Central memory CD4-positive, alpha-beta T cell (primary cell): ENCODE measurements around the gene MYL12B.

Source experiments
- DNase-seq: peaks from one replicate; pipeline ENCODE4 v3.0.0; 2022

Gene MYL12B

GRCh38 chr18:3236470-3236869, 25.5 kb upstream of the MYL12B start:
- DNase-seq = no peak

- DNase-seq = no peak
Observed at GRCh38 chr18:3238742-3239141, 23.2 kb upstream of the MYL12B start.

- DNase-seq = no peak
Observed at GRCh38 chr18:3245185-3245564, 16.8 kb upstream of the MYL12B start.

DNA sequence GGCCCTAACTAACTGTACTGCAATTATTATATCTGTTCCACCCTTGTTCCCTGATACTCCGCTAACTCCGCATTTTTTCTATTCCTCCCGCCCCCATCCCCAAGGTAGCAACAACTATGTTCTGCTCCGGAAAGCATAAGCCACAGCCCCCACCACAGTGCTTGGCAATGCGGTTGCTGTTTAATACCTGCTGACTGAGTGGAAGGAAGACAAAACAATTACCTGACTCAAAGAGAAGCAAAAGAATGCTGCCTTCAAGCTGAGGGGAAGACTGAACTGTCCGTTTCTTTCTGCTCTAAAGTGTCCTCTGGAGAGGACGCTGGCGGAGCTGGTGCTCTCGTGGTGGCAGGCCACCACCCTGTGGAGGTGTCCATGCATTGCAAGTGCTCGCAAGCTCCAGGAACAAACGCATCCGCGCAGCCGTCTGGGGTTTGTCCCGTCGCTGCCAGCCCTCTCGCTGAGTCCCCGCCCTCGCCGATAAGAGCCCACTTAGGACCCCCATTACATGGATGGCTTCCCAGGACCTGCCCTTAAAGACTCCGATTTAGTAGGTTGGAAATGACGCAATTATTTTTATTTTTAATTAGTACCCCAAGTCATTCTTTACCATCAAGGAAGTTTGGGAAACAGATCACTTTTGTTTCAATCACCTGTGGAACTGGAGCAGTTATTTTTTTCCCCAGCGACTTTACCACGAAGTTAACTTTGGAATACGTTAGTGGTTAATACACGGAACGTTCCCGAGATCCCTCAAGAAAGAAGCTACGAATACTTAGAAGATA, 15.9 kb upstream of the MYL12B start:
- peak; percentile 69 for DNase-seq

DNA sequence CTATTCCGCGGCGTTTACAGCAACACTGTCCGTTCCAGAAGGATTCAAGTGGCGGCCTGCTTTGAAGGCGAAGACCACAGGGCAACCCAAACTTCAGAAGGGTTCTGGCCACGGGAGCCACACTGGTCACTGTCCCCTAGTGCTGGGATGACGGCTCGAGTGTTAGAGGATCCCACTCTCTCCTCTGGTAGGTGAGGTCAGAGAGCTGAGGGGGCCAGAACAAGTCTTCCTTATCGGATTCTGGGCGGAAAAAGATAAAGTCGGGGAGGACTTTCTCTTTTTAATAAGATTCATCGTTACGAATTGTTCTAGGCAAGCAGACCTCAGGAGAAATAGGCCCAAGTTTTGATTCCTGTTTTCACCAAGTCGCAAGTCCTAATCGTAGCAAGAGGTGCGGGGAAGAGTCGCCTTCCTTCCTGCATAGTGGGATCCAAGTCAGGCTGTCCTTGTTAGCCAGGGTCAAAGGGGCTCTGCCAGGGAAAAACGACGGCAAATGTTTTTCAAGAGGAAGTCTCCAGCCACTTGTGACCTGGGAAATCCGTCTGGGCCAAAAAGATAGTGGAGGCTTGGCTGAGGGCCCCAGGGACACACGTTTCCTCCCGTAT, 15.2 kb upstream of the MYL12B start:
- DNase-seq = peak; percentile 30

DNA sequence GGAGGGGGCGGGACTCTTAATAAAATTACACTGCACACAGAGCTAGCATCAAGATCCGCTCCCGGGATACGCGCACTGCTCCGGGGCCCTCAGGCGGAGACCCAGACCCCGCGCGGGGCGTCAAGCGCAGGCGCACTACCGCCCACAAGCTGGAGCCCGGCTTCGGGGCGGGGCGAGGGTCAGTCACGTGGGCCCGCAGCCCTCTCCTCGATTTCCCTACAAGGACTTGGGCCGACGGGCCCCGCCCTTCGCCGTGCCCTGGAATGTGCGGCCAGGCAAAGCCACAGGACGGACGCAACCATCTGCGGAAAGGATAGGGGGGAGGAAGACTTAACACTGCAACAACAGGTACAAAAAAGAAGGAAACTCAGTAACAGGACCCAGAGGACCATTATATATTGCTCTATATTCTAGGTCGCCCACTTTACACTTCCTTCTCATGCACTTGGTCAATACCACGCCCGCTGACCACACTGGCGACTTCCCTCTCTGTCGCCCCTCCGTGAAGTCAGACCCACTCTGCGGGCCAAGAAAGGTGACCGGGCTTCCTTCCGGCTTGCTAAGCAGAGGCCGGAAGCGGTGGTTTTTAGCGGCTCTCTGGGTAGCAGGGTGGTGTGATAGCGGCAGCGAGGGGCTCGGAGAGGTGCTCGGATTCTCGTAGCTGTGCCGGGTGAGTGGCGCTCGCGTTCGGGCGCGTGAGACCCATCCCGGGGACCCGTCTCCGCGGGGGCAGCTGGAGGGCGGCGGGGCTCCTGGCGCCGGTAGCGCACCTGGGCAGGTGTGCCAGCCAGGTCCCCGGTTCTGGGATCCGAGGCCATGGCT, 14.5 kb upstream of the MYL12B start, which contains the start of gene MYL12A:
Gene MYL12A (plus strand): TSS at position 562 of the 822 bp plus-strand sequence. CDS start 5,447 bp downstream, outside the sequence.
- DNase-seq = peak; percentile 87

- no peak for DNase-seq
Observed at GRCh38 chr18:3248062-3248657, 13.8 kb upstream of the MYL12B start.

DNA sequence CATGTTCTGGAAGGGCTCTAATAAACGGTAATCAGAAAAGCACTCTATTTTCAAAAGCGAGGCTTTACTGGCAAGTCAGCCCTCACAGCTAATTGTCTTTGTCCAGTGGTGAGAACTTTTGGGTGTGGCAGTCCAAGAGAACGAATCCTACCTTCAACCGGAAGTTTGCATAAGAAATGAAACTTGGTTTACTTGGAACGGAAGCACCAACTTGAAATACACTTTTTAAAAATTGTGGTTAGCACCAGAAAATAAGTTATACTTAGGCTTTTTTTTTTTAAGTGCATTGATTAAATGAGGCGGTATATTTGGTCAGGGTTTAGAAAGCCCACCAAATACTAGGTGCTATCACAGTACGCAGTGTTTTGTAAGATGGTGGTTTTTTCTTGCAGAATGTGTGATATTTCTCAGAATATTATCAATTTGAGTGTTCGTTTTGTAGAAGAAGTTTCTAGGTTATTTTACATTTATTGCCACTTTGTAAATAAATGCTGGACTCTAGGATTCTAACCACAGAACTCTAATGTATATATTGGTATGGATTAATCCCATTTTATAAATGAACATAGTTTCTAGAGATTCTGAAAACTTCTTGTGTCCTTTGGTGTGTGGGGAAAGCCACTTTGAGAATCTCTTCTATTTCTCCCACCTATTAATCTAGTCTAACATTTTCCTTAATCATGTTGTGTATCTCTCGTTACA, 13.1 kb upstream of the MYL12B start:
- DNase-seq = peak; percentile 56

DNA sequence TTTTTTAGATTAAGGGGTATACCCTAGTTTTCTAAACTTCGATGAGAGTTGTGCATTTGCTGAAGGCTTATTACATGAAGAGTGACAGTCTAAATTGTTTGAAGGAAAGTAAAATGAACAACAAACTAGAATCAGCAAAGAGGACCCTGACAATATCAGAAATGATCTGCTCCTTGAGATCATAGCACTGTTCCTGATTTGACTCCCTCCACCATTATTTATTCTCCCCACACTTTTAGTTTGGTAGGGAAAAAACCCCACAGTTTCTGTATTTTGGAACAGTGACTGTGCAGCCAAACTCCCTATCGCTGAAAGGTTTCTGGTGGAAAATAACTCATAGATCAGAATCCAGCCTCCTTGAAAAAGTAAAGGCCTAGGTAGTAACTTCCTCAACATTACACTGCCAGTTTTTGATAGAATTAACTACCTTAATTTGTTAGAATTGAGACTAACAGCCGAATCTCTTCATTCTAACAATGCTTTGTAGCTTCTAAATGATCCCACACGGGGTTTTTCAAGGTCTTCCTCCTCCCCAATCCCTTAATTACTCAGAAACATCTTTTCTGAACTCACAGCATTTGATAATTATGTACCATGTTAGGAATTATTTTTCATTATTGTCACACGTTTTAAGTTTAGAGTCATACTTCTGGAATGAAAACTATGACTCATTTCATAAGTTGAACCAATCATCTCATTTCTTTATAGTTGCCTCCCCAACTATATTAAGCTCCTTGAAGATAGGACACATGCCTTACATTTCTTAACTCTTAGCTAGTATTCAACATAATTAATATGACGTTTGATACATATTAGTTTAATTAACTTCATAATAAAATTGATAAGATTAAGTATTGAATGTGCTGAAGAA, 11.5 kb upstream of the MYL12B start:
- no peak for DNase-seq

- no peak for DNase-seq
Observed at GRCh38 chr18:3251249-3251962, 10.5 kb upstream of the MYL12B start.

DNA sequence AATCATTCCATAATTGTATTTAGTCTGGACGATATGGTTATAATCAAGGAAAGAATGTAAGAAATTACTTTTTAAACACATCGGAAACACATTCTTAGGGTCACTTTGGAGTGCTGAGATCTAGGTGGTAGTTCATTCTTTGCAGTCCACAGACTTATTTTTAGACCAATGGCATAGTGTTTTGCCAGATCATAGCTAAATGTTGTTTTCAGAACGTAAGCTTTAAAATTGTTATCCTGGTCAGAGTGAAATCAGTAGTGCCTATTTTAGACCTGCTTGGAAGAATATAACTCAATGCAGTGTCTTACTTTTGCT, 10.0 kb upstream of the MYL12B start:
- DNase-seq = no peak

DNA sequence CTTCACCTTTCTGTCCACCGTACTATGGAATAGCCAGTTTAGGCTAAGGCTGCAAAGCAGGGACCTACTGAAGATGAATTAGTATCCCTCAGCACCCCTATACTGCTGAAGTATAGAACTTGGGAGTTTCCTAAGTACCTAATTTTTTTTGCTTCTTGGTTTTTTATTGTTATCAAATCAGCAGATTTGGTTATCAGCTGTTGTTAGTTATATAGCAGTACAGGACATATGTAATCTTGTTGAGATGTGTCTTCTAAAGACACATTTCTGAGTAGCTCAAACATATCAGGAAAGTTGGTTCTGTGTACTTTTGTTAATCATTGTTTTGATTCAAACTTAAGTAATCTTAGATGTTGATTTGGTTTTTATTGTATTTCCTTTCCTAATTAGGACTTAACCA, 9.1 kb upstream of the MYL12B start:
- no peak for DNase-seq

- DNase-seq = no peak
Observed at GRCh38 chr18:3254725-3255124, 7.2 kb upstream of the MYL12B start.

DNA sequence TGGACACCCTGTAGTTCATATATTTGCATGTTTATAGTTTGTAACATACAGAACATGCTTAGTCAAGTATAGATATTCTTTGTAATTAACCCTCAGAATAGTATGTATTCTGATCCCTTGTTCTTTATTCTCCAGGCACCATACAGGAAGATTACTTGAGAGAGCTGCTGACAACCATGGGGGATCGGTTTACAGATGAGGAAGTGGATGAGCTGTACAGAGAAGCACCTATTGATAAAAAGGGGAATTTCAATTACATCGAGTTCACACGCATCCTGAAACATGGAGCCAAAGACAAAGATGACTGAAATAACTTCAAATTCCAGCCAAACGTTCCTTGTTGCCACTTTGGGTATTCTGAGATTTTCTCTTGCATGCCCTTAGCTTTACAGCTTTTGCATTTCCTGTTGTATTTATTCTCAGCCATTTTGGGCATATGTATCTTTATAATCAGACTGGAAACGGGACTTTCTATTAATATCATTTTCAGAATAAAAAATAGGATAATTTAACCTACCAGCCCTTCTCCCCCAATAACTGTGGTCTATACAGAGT, 6.2 kb upstream of the MYL12B start:
- DNase-seq = no peak

DNA sequence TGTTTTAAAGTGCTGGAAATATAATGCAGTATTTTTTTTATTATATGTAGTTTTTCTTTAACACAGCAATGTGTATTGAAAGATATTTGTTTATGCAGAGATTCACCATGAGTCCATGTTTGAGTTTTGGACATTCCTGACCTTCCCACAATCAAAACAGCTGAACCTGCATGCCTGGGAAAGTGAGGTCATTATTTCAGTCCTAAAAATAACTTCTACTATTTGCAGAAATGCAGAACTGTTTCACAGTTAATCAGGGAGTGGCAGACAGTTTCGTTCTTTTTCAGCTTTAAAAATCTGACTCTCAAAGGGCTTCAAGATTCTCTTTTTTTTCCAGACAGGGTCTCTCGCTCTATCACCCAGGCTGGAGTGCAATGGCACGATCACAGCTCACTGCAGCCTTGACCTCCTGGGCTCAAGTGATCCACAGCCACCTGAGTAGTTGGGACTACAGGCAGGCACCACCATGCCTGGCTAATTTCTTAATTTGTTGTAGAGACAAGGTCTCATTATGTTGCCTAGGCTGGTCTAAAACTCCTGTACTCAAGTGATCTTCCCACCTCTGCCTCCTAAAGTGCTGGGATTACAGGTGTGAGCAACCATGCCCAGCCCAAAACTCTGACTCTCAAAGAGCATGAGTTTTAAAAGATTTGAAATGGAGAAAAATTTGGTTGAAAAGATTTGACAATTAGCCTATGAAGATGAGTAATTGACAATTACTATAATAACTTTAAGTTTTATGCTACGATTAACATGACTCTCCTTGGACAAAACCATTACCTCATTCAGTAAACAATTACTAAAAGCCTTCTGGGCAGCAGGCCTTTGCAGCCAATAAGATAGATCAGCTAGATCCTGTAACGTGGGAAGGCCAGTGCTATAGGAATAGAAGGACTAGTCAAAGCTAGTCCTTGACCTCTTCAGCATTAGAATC, 5.0 kb upstream of the MYL12B start:
- no peak for DNase-seq

GRCh38 chr18:3257627-3258120, 4.3 kb upstream of the MYL12B start:
- no peak for DNase-seq

- no peak for DNase-seq
Observed at GRCh38 chr18:3260995-3261372, 949 bp upstream of the MYL12B start.

GRCh38 chr18:3262234-3263131, 550 bp downstream of the MYL12B start:
- DNase-seq = peak; percentile 47
